Kidney (tissue), 14 donors: Measurements from ENCODE around the gene TAF12. TPM values are rescaled to one million over a fixed set of nuclear protein-coding genes. Genes with fewer than 3 reads are reported as not detected.
A peak's percentile ranks its signal among the peaks of the same experiment; 100 is the strongest.
"Not testable (repeated sequence)": the region's sequence is repeated elsewhere in the genome, so short reads cannot be mapped to it uniquely, and the experiment has no call there.

ENCODE experiments used
- DNase-seq, 5 donors: peaks; one replicate each; pipeline ENCODE4 v3.0.0-alpha.2; 2013 to 2020
- FAIRE-seq: peaks from 2 replicates; lab custom pipeline; 2012; peaks lifted over from hg19 to GRCh38; lab: Jason Lieb, UNC
- H3K27ac ChIP-seq, 2 donors: one replicate each; pipeline ENCODE4 v1.7.0; 2013; ENCODE audit warnings: low read depth in 2 of 2, low read length in 2 of 2, inconsistent platforms in 1 of 2
- H3K27me3 ChIP-seq: one replicate; pipeline ENCODE4 v1.7.1; 2013; ENCODE audit warnings: low read length, inconsistent platforms; ENCODE audit not compliant: control insufficient read depth, insufficient read depth
- H3K36me3 ChIP-seq, 3 donors: one replicate each; pipeline versions ENCODE4 v1.7.0 to v1.7.1; 2013; ENCODE audit warnings: low read length in 3 of 3, control low read depth in 1 of 3, inconsistent platforms in 1 of 3; ENCODE audit not compliant: insufficient read depth in 3 of 3, control insufficient read depth in 2 of 3
- H3K4me1 ChIP-seq, 3 donors: one replicate each; pipeline versions ENCODE4 v1.7.0 to v1.7.1; 2013; ENCODE audit warnings: low read length in 3 of 3, inconsistent platforms in 1 of 3, low read depth in 1 of 3; ENCODE audit not compliant: control insufficient read depth in 2 of 3, insufficient read depth in 2 of 3
- H3K4me3 ChIP-seq, 3 donors: one replicate each; pipeline versions ENCODE4 v1.7.0 to v1.8.1; 2013; ENCODE audit warnings: low read length in 3 of 3, control low read depth in 1 of 3, inconsistent platforms in 1 of 3
- H3K9ac ChIP-seq, 3 donors: one replicate each; pipeline versions ENCODE4 v1.7.0 to v1.7.1; 2013; ENCODE audit warnings: low read length in 3 of 3, control low read depth in 1 of 3, inconsistent platforms in 1 of 3
- H3K9me3 ChIP-seq, 3 donors: one replicate each; pipeline versions ENCODE4 v1.7.0 to v1.7.1; 2013; ENCODE audit warnings: low read length in 3 of 3, control low read depth in 1 of 3, inconsistent platforms in 1 of 3; ENCODE audit not compliant: control insufficient read depth in 2 of 3, insufficient read depth in 1 of 3
- CTCF ChIP-seq: IDR thresholded peaks from 3 replicates; pipeline ENCODE4 v1.5.1; 2012; ENCODE audit warnings: mild to moderate bottlenecking, moderate library complexity, borderline replicate concordance; ENCODE audit not compliant: insufficient read depth; ENCODE audit errors: extremely low read depth
- intact Hi-C: fragments of 100-400 bp; cut with DNase I; formaldehyde crosslinking; loops from one replicate; pipeline ENCODE4 v1.11.1; 2022
- polyA plus RNA-seq: library from polyadenylated mRNA; stranded (reverse); fragments of 350-450 nt; fragmentation: Illumina TruSeq; extraction: RNeasy Lipid Tissue Mini Kit (QIAGEN cat#74804); gene quantifications from one replicate; pipeline ENCODE4 v1.2.3, GENCODE V29; 2014; ENCODE audit warnings: low read depth, low replicate concordance; ENCODE audit not compliant: insufficient read depth
- total RNA-seq: library from RNA; stranded (reverse); fragmentation: NEBNext Ultra II Directional; extraction: Animal tissue kit (Norgen Biotek cat#: 25700); gene quantifications from one replicate; pipeline ENCODE4 v1.2.1, GENCODE V29; 2021
- donor health status: control.
- donor health status: control.
- donor health status: control.
- donor health status: control.
- donor health status: control.
- donor health status: DM: yes; HTN: yes; CAD: no.
- donor health status: Normal renal cell carcinoma (clear cell type).

Gene TAF12
- total and polyA plus RNA-seq, 2 donors from 2014 or later = 15.0 to 22.8 TPM

DNA sequence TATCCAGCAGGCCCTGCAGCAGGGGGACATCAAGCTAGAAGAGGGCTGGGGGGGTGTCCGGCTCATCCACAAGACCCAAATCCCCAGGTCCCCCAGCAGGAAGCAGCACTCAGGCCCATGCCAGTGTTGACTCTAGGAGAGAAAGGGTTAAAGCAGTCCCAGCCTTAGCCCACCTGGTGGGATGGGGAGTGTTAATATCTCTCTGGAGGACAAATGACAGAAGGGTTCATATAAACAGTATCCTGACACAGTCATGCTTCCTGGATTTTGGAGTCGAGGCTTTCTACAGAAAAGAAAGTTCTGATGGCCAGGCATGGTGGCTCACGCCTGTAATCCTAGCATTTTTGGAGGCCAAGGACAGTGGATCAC lies 48.9 kb downstream of the TAF12 start:
- H3K9ac ChIP-seq, DNase-seq, H3K9me3 ChIP-seq, H3K4me3 ChIP-seq, H3K4me1 ChIP-seq, H3K36me3 ChIP-seq, H3K27ac ChIP-seq, FAIRE-seq, intact Hi-C loops, H3K27me3 ChIP-seq: not testable (repeated sequence)

DNA sequence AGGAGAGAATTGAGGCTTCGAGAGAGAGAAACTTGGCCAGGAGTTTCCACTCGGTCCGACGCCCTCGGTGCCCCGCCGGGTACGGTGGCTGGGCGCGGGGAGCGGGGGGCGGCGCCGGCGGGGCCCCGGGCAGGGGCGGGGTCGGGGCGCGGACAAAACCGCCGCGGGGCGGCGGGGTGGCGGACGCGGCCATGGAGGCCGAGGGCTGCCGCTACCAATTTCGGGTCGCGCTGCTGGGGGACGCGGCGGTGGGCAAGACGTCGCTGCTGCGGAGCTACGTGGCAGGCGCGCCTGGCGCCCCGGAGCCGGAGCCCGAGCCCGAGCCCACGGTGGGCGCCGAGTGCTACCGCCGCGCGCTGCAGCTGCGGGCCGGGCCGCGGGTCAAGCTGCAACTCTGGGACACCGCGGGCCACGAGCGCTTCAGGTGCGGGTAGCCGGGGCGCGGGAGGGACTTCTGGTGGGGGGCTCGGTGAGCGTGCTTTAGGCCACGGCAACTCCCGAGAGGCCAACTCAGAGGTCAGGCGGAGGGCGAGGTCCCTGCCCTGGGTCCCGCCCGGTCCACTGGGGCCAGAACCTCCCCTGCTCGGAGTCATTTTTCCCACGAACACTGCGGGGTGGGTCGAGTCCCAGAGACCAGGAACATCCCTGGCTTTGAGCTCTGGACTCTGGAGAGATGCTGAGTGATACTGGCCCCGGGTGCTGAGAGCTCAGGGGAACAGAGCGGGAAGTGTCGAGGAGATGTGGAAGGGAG lies 50.4 kb downstream of the TAF12 start:
- FAIRE-seq = no peak
- intact Hi-C loops = no loop called here
- peak in 2 of 5 donors; percentile 12 to 58 for DNase-seq

DNA sequence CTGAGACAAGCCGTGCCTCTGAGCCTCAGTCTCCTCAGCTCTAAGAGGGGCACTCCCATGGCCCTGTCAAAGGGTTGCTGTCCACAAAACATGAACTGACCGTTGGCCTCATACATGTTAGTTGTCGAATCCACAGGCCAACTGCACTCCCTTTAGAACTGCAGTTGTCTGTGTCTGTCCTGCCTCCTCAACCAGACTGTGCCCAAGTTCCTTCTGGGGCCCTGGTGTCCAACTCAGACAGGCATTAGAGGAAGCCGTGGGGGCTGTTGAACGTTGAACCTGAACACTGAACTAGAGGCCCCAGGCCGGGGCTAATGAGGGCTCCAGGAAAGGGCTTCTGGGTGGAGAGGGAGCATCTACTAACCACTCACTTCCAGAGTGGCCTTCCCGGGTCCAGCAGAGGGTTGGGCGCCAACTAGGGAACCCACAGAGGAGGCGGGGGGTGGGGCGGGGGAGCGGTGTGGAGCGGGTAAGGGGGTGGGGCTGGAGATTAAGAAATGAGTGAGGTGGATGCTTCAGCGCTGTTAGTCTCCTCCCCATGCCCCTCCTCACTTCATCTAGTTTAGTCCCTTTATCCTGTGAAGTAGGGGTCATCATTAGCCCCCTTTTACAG lies 51.1 kb downstream of the TAF12 start, which contains the start of gene RAB42:
TSS of gene RAB42 (plus strand) at position 558 of the 613 bp plus-strand sequence. CDS start 247 bp downstream, outside the sequence.
- Histone ChIP-seq H3K27me3 (no peaks in the 10 kb centered on the region), H3K9me3 (no peaks in the 10 kb centered on the region), H3K4me3 (peak within 1 kb of the TSS; percentile 39 to 55 (median 50)), H3K36me3 (no peaks in the 10 kb centered on the region), H3K27ac (no peak within 1 kb of the TSS), H3K4me1 (peaks cover 0 to 3% (median 0%) of the 10 kb centered on the region in 3 donors), H3K9ac (peak within 1 kb of the TSS in 2 of 3 donors; percentile 16 to 46)
- TF ChIP-seq CTCF = no peak
- DNase-seq = peak in 4 of 5 donors; percentile 33 to 62 (median 47)
- intact Hi-C loops = no loop called here
- FAIRE-seq = no peak

More for the DNA sequence above, 50.4 kb downstream of the TAF12 start:
- no peaks in the 10 kb centered on the region for H3K27me3 ChIP-seq
- peaks cover 0 to 3% (median 0%) of the 10 kb centered on the region in 3 donors for H3K4me1 ChIP-seq
- H3K4me3 ChIP-seq = peak overlapping the region; percentile 39 to 55 (median 50)
- peak overlapping the region in 2 of 3 donors; percentile 16 to 46 for H3K9ac ChIP-seq
- no peak for TF ChIP-seq CTCF
- no peaks in the 10 kb centered on the region for H3K36me3 ChIP-seq
- no peak overlapping the region for H3K27ac ChIP-seq
- H3K9me3 ChIP-seq = no peaks in the 10 kb centered on the region

GRCh38 chr1:28586585-28587391 lies 56.1 kb downstream of the TAF12 start:
- H3K4me1 ChIP-seq, H3K36me3 ChIP-seq, H3K27ac ChIP-seq, intact Hi-C loops, H3K9ac ChIP-seq, H3K27me3 ChIP-seq, H3K9me3 ChIP-seq, FAIRE-seq, H3K4me3 ChIP-seq: not testable (repeated sequence)
- peak in 1 of 5 donors; percentile 47 for DNase-seq
